ENCODE data around the gene PPM1J.

GRCh38 chr1:112693821-112694220 is 21.3 kb downstream of the PPM1J start:
- no peak for TF ChIP-seq CTCF (IDR thresholded peaks at IDR 0.05)
- no peak for TF ChIP-seq POLR2A (IDR thresholded peaks at IDR 0.05)

Data from lower leg skin (tissue), 3 donors.